Measurements from ENCODE around the gene PPP6R2. TPM values are rescaled to one million over a fixed set of nuclear protein-coding genes. Genes with fewer than 3 reads are reported as not detected.

PPP6R2 gene
- total and polyA plus RNA-seq, 9 of the 15 experiments (the other 6 are each of a cell fraction or from before 2014, with no cell fraction given) = 0.32 to 39.8 (median 21.4) TPM

GRCh38 chr22:50485221-50486131, 142.3 kb downstream of the PPP6R2 start:
- Histone ChIP-seq H3K36me3 (ENCODE audit: control insufficient read depth, insufficient read depth, low read length) (no peaks in the 10 kb centered on the region), H3K79me2 (ENCODE audit: control insufficient read depth, insufficient read depth, low read length) (no peaks in the 10 kb centered on the region), H3K9me1 (ENCODE audit: control insufficient read depth, insufficient read depth, low read length) (no peaks in the 10 kb centered on the region), H3K4me1 (replicated peaks in 1 of 2; ENCODE audit: control insufficient read depth in 2 of 2, insufficient read depth in 2 of 2, low read length in 2 of 2) (peaks cover 4 to 65% of the 10 kb centered on the region in 2 experiments; a peak in 3 of 5 replicates), H3K9ac (ENCODE audit: insufficient read depth in 1 of 2, low read depth in 2 of 2, low read length in 2 of 2) (no peak overlapping the region), H3K4me3 (no peak overlapping the region), H3K27ac (ENCODE audit: extremely low read depth, low read depth, low read length) (no peak overlapping the region), H3K4me2 (ENCODE audit: insufficient read depth, low read length) (0 out of 2 replicates have a peak overlapping the region, but pooled peaks have one; percentile 11), H2AFZ (ENCODE audit: low read depth, low read length) (peak overlapping the region; percentile 45; the same call in 1 of the 2 replicates), H3K27me3 (ENCODE audit: control insufficient read depth in 2 of 2, insufficient read depth in 2 of 2, low read length in 2 of 2) (no peaks in the 10 kb centered on the region), H4K20me1 (replicated peaks; ENCODE audit: control insufficient read depth, insufficient read depth, low read length) (no peaks in the 10 kb centered on the region), H3K9me3 (replicated peaks; ENCODE audit: control insufficient read depth, insufficient read depth, low read depth, low read length) (no peaks in the 10 kb centered on the region)
- BruUV-seq (replicated peaks) = no TSS peak
- POLR2A ChIA-PET = interaction anchor here (0.6 to 1.4 kb wide), 6 partner anchors 13 to 331 kb away, joined by 3 to 6 read pairs (median 3); no protein-coding TSS in a partner anchor
- WGBS (ENCODE audit: insufficient coverage, low coverage, missing lambda C conversion rate) = 38% methylated on average over 23 of the region's 29 CpGs
- FAIRE-seq = no peak
- in situ Hi-C loops (cut with MboI) (no loop called here), intact Hi-C loops (cut with micrococcal nuclease) (no loop called here)
- CTCF ChIA-PET (ENCODE audit: low intra/inter-chr PET ratio) = no interaction called here
- peak; percentile 31 for ATAC-seq
- peak in 1 of 4 experiments; percentile 16 for DNase-seq (ENCODE audit: extremely low read depth in 1 of 4, low spot score in 3 of 4)
- TF ChIP-seq SMAD1 (IDR thresholded peaks at IDR 0.05; ENCODE audit: low read depth, low read length, partially characterized antibody) (no peak), DIDO1 (tag; IDR thresholded peaks at IDR 0.05; ENCODE audit: low read depth) (no peak), CHAMP1 (IDR thresholded peaks at IDR 0.05) (no peak), ZFP1 (CRISPR knock-in tag; IDR thresholded peaks at IDR 0.05) (no peak), TEAD4 (IDR thresholded peaks at IDR 0.05; ENCODE audit: low read length) (no peak), TEAD4 (CRISPR knock-in tag; IDR thresholded peaks at IDR 0.05; ENCODE audit: borderline replicate concordance) (no peak), USF2 (CRISPR knock-in tag; IDR thresholded peaks at IDR 0.05) (peak; percentile 86), FOXA1 (IDR thresholded peaks at IDR 0.05; ENCODE audit: borderline replicate concordance) (no peak), ZNF668 (CRISPR knock-in tag; IDR thresholded peaks at IDR 0.05) (no peak), ZNF311 (CRISPR knock-in tag; IDR thresholded peaks at IDR 0.05) (no peak), NFE2 (IDR thresholded peaks at IDR 0.05; ENCODE audit: low read depth) (peak; percentile 34; the same call in 1 of the 2 replicates), L3MBTL2 (IDR thresholded peaks at IDR 0.05) (peak; percentile 84; the same call in 1 of the 2 replicates)
